CD4-positive, alpha-beta T cell treated with Interleukin-4 for 1 hour (primary cell): Measurements from ENCODE around the gene EVI5.
A peak's percentile ranks its signal among the peaks of the same experiment; 100 is the strongest.
"Not testable (repeated sequence)": the region's sequence is repeated elsewhere in the genome, so short reads cannot be mapped to it uniquely, and the experiment has no call there.

ENCODE experiments used
- DNase-seq, 2 donors: peaks; one replicate each; pipeline ENCODE4 v3.0.0-alpha.2; 2020 to 2022

Gene EVI5

DNA sequence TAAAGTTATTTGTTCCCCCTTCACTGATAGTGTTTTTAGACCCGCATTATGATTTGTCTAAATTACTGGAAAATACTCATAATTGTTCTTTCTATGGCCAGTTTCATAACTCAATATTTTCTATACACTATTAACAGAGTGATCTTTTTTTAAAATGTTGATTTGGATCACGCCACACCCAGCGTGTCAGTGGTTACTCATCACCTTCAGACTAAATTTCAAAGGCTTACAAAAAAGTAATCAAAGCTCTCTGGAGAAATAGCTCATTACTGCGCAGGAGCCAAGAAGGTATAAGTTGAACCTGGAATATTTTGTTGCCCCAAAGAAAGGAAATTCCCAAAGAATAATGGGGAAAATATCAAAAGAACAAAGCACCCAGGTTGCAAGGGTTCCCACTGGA lies 104.9 kb downstream of the EVI5 start:
- DNase-seq: no peak

GRCh38 chr1:92663775-92664174 lies 121.1 kb downstream of the EVI5 start:
- no peak for DNase-seq

- no peak for DNase-seq
Measured at GRCh38 chr1:92662048-92662447, 122.9 kb downstream of the EVI5 start.

- no peak for DNase-seq
Measured at GRCh38 chr1:92657701-92658100, 127.2 kb downstream of the EVI5 start.

DNA sequence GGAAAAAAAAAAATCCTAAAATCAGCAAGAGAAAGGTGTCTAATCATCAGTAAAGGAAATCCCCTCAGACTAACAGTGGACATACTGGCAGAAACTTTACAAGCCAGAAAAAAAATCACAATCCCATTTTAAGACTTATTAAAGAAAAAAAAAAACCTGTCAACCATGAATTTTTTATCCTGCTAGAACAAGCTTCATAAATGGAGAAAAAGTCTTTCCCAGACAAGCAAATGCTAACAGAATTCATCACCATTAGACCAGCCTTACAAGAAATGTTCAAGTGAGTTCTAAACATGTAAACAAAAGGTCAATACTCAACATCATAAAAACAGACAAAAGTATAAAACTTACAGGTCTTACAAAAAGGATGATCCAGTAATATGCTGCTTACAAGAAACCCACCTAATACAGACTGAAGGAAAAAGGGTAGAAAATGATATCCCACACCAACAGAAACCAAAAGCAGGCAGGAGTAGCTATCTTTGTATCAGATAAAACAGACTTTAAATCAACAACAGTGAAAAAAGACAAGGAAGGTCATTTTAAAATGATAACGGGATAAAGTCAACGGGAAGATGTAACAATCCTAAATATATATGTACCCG lies 129.6 kb downstream of the EVI5 start:
- no peak for DNase-seq

DNA sequence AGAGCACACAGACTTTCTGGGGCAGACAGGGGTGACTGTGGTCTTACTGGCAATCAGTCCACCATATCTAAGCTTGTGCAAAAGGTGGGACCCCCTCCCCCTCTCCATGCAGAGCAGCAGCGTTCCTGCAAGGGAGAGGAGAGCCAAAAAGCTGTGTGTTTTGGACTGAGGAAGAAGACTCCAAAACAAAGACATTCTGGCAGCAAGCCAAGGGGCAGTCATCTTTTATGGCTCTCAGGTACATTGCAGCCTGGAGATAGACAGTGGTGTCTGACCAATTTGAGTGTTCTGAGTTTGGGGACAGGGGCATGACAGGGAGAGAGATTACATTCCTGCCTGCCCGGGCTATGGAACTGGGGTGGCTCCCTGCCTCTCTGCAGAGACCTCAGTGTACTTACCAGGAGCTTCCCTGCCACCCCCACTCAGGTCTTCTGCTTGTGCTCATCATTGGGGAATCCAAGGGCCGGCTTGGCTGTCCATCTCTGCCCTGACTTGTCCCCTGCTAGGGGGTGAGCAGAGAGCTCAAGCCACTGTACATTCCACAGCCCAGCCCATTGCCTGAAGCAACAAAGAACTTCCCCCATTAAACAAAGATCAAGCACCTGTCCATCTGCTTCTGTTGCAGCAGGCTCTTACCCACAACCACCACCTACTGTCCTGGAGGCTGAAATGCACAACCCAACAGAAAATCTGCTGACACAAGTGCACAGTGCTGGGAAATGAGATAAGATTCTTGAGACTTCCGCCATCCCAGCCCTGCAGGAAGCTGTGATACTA lies 131.1 kb downstream of the EVI5 start:
- DNase-seq: no peak

- not testable (repeated sequence) for DNase-seq
Measured at GRCh38 chr1:92640686-92641085, 144.2 kb downstream of the EVI5 start.

GRCh38 chr1:92638498-92638897 lies 146.4 kb downstream of the EVI5 start:
- DNase-seq: no peak

DNA sequence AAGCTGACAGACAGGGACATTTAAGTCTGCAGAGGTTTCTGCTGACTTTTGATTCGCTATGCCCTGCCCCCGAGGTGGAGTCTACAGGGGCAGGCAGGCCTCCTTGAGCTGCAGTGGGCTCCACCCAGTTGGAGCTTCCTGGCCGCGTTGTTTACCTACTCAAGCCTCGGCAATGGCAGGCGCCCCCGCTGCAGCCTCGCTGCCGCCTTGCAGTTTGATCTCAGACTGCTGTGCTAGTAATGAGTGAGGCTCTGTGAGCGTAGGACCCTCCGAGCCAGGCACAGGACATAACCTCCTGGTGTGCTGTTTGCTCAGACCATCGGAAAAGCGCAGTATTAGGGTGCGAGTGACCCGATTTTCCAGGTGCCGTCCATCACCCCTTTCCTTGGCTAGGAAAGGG lies 149.7 kb downstream of the EVI5 start:
- DNase-seq: not testable (repeated sequence)

- DNase-seq: peak in 1 of 2 donors; percentile 55
Measured at GRCh38 chr1:92623187-92623778, 161.6 kb downstream of the EVI5 start.

DNA sequence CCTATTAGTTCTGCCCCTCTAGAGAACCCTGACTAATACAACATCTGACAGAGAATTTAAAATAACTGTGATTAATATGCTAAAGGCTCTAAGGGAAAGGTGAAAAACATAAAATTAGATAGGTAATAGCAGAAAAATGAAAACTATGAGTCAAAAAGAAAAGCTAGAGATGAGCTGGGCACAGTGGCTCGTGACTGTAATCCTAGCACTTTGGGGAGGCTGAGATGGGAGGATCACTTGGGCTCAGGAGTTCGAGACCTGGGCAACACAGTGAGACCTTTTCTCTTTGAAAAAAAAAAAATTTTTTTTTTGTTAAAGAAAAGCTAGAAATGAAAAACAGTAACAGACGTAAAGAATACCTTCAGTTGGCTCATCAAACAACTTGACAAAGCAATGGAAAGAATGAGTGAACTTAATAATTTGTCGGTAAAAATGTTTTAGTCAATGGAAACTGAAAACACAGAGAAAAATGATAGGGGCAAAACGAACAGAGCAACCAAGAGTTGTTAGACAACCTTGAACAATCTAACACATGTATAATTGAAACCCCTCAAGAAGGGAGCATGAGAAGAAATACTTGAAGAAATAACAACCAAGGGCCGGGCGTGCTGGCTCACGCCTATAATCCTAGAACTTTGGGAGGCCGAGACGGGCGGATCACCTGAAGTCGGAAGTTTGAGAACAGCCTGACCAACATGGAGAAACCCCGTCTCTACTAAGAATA lies 165.3 kb downstream of the EVI5 start:
- DNase-seq: no peak

GRCh38 chr1:92601044-92601443 lies 183.9 kb downstream of the EVI5 start:
- DNase-seq: no peak

DNA sequence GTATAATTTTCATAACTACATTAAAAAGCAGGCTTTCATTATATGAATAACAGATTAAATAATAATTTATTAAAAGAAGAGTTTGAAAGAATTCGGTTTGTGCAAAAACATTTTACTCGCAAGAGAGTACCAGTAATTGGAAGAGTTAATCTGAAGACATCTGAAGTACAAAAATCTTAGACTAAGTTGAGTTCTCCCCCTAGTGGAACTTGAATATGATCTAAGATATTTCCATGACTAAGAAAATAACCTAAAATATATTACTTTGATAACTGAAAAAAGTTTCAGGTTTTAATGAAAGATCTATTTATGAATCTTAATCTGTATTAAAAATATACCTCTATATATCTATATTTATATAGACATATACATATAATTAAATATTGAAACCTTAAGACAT lies 185.7 kb downstream of the EVI5 start:
- peak in 1 of 2 donors; percentile 65 for DNase-seq

DNA sequence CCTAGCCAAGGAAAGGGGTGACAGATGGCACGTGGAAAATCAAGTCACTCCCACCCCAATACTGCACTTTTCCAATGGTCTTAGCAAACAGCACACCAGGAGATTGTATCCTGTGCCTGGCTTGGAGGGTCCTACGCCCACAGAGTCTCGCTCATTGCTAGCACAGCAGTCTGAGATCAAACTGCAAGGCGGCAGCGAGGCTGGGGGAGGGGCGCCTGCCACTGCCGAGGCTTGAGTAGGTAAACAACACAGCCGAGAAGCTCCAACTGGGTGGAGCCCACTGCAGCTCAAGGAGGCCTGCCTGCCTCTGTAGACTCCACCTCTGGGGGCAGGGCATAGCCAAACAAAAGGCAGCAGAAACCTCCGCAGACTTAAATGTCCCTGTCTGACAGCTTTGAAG lies 195.5 kb downstream of the EVI5 start:
- not testable (repeated sequence) for DNase-seq

GRCh38 chr1:92587445-92587844 lies 197.5 kb downstream of the EVI5 start:
- no peak for DNase-seq

DNA sequence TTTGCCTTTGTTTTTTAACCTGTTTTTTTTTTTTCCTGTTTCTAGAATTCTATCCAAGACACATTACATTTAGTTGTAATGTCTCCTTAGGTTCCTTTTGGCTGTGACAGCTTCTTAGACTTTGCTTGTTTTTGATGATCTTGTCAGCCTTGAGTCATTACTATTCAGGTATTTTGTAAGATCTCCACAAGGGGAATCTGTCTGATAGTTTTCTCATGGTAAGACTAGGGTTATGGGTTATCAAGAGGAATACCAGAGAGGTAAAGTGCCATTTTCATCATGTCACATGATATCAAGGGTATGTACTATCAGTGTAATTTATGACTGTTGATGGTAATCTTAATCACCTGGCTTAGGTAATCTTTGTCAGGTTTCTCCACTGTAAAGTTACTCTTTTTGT lies 199.1 kb downstream of the EVI5 start:
- no peak for DNase-seq

DNA sequence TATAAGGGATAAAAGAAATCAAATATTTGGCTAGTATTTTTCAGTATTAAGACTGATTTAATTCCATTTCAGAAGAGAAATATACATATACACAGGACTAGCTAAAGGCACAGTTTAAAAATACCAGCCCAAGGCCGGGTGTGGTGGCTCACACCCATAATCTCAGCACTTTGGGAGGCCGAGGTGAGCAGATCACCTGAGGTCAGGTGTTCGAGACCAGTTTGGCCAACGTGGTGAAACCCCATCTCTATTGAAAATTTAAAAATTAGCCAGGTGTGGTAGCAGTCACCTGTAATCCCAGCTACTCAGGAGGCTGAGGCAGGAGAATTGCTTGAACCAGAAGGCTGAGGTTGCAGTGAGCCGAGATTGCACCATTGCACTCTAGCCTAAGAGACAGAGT lies 200.1 kb downstream of the EVI5 start:
- DNase-seq: not testable (repeated sequence)

- peak in 1 of 2 donors; percentile 75 for DNase-seq
Measured at GRCh38 chr1:92583821-92584760, 200.8 kb downstream of the EVI5 start.

GRCh38 chr1:92577261-92577895 lies 207.5 kb downstream of the EVI5 start:
- DNase-seq: no peak

- DNase-seq: no peak
Measured at GRCh38 chr1:92575123-92575522, 209.8 kb downstream of the EVI5 start.

- DNase-seq: no peak
Measured at GRCh38 chr1:92572520-92572919, 212.4 kb downstream of the EVI5 start.

DNA sequence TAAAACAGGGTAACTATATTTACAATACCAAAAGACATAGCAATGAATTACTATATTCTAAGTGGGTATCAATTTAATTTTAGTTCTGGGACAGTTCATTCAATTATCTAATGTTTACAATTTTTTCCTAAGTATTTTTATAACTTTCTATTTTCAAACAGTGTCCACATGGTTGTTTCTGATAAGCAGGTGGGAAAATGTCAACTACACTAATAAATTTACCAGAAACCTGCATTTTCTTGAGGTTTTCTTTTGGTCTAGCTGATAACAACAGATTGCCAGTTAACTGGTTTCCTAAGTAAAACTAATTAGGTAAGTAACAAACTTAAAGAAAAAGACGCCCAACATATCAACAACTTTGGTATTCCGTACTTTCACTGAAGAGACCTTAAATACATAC lies 213.3 kb downstream of the EVI5 start:
- DNase-seq: no peak
